Stimulated activated CD8-positive, alpha-beta memory T cell treated with anti-CD3 and anti-CD28 coated beads, Interleukin-7, amount 100 ng/mL, for 4 hours (primary cell): Measurements from ENCODE around the gene INSM2.

Source experiments
- DNase-seq, 2 donors: peaks; one replicate each; pipeline ENCODE4 v3.0.0-alpha.2; 2020; ENCODE audit warnings: low read depth in 2 of 2

INSM2 gene

GRCh38 chr14:35543006-35543405 is 9.0 kb downstream of the INSM2 start:
- DNase-seq: no peak

DNA sequence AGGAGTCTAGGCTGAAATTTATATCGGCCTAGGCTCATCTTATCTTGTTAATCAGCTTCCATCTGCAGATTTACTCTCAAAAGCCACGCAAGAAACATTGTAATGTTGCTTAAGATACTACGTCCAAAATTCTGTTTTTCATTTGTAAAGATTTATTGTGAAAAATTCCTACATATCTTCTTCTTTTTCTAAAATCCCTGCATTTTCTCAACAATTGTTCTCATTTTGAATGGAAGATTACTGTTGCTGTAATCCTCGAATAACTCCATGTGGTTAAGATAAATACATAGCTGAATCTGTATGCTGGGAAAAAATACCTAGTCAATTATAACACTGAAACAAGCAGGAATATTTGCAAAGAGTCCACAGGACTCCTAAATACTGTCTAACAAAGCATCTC is 15.6 kb downstream of the INSM2 start:
- no peak for DNase-seq

- no peak for DNase-seq
These were observed 17.1 kb downstream of the INSM2 start for GRCh38 chr14:35551081-35551480.

GRCh38 chr14:35553808-35554207 is 19.8 kb downstream of the INSM2 start:
- DNase-seq: no peak

- no peak for DNase-seq
These were observed 22.6 kb downstream of the INSM2 start for GRCh38 chr14:35556548-35556947.

DNA sequence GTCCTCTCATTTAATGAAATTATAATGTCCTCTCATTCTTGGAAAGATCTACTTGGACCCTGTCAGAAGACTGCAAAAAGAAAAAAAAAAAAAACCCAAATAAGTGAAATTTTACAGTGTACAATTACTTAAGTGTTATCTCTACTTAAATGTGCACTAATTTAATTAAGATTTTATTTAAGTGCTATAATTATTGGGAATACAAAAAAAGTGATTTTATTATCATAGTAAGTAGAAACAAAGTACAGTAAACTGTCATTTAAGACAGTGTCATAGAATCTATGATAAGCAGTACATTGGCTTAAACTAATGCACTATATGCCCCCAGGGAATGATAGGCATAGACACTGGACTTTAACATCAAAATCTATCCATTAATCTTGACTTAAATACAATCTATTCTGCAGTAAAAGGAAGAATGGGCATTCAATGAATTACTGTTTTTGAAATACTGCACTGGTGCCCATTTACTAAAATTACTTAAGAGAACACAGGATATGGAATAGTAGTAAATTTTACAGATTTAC is 23.3 kb downstream of the INSM2 start:
- DNase-seq: no peak

DNA sequence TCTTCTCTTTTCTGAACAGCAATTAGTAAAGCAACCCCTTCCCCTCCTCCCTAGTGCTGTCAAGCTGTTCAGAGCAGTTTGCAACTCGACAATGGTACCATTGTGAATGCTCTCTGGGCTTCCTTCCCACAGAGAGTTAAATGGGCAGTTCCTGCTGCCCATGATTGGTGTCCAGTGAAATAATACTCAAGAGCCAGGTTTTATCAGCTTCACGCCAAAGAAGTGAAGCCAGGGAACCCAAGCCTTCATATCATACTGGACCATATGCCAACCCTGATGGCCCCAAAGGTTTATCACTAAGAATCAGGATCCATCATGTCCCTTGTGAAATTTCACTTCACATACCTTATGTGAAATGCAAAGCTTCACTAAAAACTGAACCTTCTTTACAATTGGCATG is 24.7 kb downstream of the INSM2 start:
- no peak for DNase-seq

- DNase-seq: no peak
These were observed 32.0 kb downstream of the INSM2 start for GRCh38 chr14:35565871-35566464.

DNA sequence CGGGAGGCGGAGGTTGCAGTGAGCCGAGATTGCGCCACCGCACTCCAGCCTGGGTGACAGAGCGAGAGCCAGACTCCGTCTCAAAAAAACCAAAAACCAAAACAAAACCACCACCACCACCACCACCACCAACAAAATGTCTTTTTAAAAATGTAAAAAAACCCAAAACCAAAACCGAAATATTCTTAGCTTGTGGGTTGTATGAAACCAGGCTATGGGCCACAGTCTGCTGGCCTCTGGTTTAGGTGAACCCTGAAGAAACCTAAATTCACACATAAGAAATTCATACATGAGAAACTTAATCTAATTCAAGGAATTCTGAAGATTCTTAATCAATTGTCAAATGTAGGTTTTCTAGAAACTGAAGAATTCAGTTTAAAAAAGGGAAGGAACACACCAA is 37.6 kb downstream of the INSM2 start:
- DNase-seq: no peak

GRCh38 chr14:35573911-35574310 is 39.9 kb downstream of the INSM2 start:
- DNase-seq: no peak

DNA sequence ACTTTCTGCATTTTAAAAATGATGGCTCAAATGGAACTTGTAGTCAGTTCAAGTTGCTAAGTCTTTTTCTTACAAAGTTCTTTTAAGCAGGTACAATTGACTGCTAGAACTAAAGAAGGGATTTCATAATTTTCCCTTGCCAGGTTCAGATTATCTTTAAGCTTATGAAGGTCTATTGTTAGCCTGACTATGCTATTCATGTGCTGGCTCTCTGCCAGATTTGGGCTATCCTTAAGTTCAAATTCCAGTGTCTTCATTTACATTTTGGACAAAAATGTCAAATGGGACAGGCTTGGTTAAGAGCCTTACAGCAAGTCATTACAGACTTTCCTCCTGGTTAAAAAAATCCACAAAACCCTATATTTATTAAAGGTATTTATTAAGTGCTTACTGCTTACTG is 42.3 kb downstream of the INSM2 start:
- DNase-seq: no peak

DNA sequence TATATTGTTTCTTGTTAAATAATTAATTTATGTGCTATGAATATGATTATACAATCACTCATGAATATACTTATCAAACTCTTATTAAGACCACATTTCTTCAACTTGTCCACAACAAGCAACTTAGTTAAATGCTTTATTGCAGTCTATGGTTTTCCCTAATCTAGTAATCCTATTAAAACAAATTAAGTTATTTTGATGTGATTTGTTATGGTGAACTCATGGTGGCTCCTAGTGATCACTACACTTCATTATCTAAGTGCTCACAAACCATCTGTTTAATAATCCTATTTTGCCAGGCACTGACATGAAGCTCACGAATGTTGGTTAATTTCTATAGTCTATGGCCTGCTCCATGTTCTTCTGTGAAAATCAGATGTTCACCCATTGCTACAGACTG is 42.9 kb downstream of the INSM2 start:
- no peak for DNase-seq

DNA sequence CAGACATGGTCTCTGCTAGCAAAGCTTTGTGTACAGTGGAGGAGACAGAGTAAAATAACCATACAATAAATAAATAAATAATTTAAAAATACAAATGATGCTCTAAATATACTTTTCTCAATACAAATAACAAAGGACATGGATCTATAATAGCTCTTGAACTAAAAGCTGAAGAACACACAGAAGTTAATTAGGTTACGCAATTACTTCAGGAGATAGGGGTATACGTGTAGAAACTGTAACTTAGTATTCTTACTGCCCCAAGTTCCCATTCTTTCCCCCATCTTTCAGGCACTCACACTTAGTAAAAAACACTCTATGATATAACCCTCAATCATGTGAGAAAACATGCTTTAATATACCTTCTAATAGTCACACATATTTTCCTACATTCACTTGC is 44.2 kb downstream of the INSM2 start:
- DNase-seq: no peak

GRCh38 chr14:35578639-35579038 is 44.7 kb downstream of the INSM2 start:
- DNase-seq: no peak
